Ishikawa (cell line): ENCODE results near the gene PKP1.

Experiments
- CEBPB ChIP-seq: IDR thresholded peaks from 2 replicates; pipeline ENCODE4 v1.6.1; 2012
- CREB1 ChIP-seq: IDR thresholded peaks from 2 replicates; pipeline ENCODE4 v1.6.1; 2012; ENCODE audit warnings: low read depth
- EP300 ChIP-seq: IDR thresholded peaks from 2 replicates; pipeline ENCODE4 v1.6.1; 2012; ENCODE audit warnings: borderline replicate concordance
- FOXM1 ChIP-seq: IDR thresholded peaks from 2 replicates; pipeline ENCODE4 v1.6.1; 2012; ENCODE audit warnings: low read depth, borderline replicate concordance
- MAX ChIP-seq: IDR thresholded peaks from 2 replicates; pipeline ENCODE4 v1.6.1; 2012
- NFIC ChIP-seq: IDR thresholded peaks from 2 replicates; pipeline ENCODE4 v1.6.1; 2012
- RAD21 ChIP-seq: IDR thresholded peaks from 2 replicates; pipeline ENCODE4 v1.6.1; 2012; ENCODE audit warnings: low read depth
- REST ChIP-seq: IDR thresholded peaks from 2 replicates; pipeline ENCODE4 v1.6.1; 2012; ENCODE audit warnings: low read depth, mild to moderate bottlenecking
- TAF1 ChIP-seq: IDR thresholded peaks from 2 replicates; pipeline ENCODE4 v1.6.1; 2012; ENCODE audit warnings: low read depth, mild to moderate bottlenecking
- TEAD4 ChIP-seq: IDR thresholded peaks from 2 replicates; pipeline ENCODE4 v1.6.1; 2012
- USF1 ChIP-seq: IDR thresholded peaks from 2 replicates; pipeline ENCODE4 v1.6.1; 2012
- ZBTB7A ChIP-seq: IDR thresholded peaks from 2 replicates; pipeline ENCODE4 v1.6.1; 2012; ENCODE audit warnings: low read depth

- TF ChIP-seq EP300 = no peak
- no peak for TF ChIP-seq ZBTB7A
- TF ChIP-seq NFIC = no peak
- TF ChIP-seq CEBPB = no peak
- TF ChIP-seq CREB1 = no peak
- no peak for TF ChIP-seq TAF1
- TF ChIP-seq RAD21 = no peak
- no peak for TF ChIP-seq MAX
- TF ChIP-seq REST = no peak
- TF ChIP-seq FOXM1 = no peak
- no peak for TF ChIP-seq TEAD4
- TF ChIP-seq USF1 = no peak
Observed at GRCh38 chr1:201355471-201355870, 72.2 kb downstream of the PKP1 start.
